WTC11 (cell line): ENCODE results near the gene COL4A2. TPM values are rescaled to one million over a fixed set of nuclear protein-coding genes. Genes with fewer than 3 reads are reported as not detected.

Source experiments
- ATAC-seq: fragments of 200-7000 bp; cut with Tn5 transposase; 2 replicates; pipeline ENCODE4 v1.10.0; 2021; ENCODE audit warnings: mild to moderate bottlenecking, moderate library complexity
- CTCF ChIA-PET: fragments of 300-600 bp; sonication (Branson Sonifier 250); formaldehyde crosslinking; loops from one replicate; lab custom pipeline; 2021; ENCODE audit warnings: antibody characterized with exemption; lab: Charles Lee
- POLR2A ChIA-PET: fragments of 350-600 bp; sonication (Branson Sonifier 250); formaldehyde crosslinking; loops from one replicate; lab custom pipeline; 2021; ENCODE audit warnings: antibody characterized with exemption; lab: Charles Lee
- DNase-seq: peaks from one replicate; pipeline ENCODE4 v3.0.0; 2021; ENCODE audit warnings: low spot score
- H3K27ac Mint-ChIP-seq: 2 replicates; pipeline ENCODE4 v1.8.0; 2021; ENCODE audit warnings: mixed read lengths
- H3K27me3 Mint-ChIP-seq: 2 replicates; pipeline ENCODE4 v1.8.0; 2021; ENCODE audit warnings: low read depth, mild to moderate bottlenecking, moderate library complexity, mixed read lengths
- H3K36me3 Mint-ChIP-seq: 2 replicates; pipeline ENCODE4 v1.8.0; 2021; ENCODE audit warnings: mixed read lengths
- H3K4me1 Mint-ChIP-seq: 2 replicates; pipeline ENCODE4 v1.8.0; 2022; ENCODE audit warnings: mixed read lengths
- H3K4me3 Mint-ChIP-seq: 2 replicates; pipeline ENCODE4 v1.8.0; 2021; ENCODE audit warnings: mild to moderate bottlenecking, moderate library complexity, mixed read lengths
- H3K9me3 Mint-ChIP-seq: 2 replicates; pipeline ENCODE4 v1.8.0; 2021; ENCODE audit warnings: mixed read lengths
- FOXJ3 ChIP-seq: sonication (generic); formaldehyde crosslinking; IDR thresholded peaks from 2 replicates; pipeline ENCODE4 v1.9.0; 2021; ENCODE audit warnings: missing genetic modification reagents, mild to moderate bottlenecking, borderline replicate concordance
- FOXP1 ChIP-seq: sonication (generic); formaldehyde crosslinking; IDR thresholded peaks from 2 replicates; pipeline ENCODE4 v1.8.0; 2022; ENCODE audit warnings: missing genetic modification reagents, mild to moderate bottlenecking, moderate library complexity, borderline replicate concordance
- IRF2 ChIP-seq: sonication (generic); formaldehyde crosslinking; IDR thresholded peaks from 2 replicates; pipeline ENCODE4 v1.8.0; 2022; ENCODE audit warnings: low read depth, missing genetic modification reagents, borderline replicate concordance
- KAT7 ChIP-seq: sonication (generic); formaldehyde crosslinking; IDR thresholded peaks from 2 replicates; pipeline ENCODE4 v1.8.1; 2023; ENCODE audit warnings: missing genetic modification reagents, mild to moderate bottlenecking, borderline replicate concordance
- MAX ChIP-seq: sonication (generic); formaldehyde crosslinking; IDR thresholded peaks from 2 replicates; pipeline ENCODE4 v1.8.0; 2022; ENCODE audit warnings: mild to moderate bottlenecking, missing genetic modification reagents
- NR2C2 ChIP-seq: sonication (generic); formaldehyde crosslinking; IDR thresholded peaks from 2 replicates; pipeline ENCODE4 v1.8.0; 2022; ENCODE audit warnings: mild to moderate bottlenecking, missing genetic modification reagents
- SP1 ChIP-seq: sonication (generic); formaldehyde crosslinking; conservative IDR thresholded peaks from 2 replicates; pipeline ENCODE4 v1.8.1; 2022; ENCODE audit warnings: missing genetic modification reagents
- TP53 ChIP-seq: sonication (generic); formaldehyde crosslinking; IDR thresholded peaks from 2 replicates; pipeline ENCODE4 v1.8.1; 2023; ENCODE audit warnings: mild to moderate bottlenecking, missing genetic modification reagents
- ZBTB21 ChIP-seq: sonication (generic); formaldehyde crosslinking; IDR thresholded peaks from 2 replicates; pipeline ENCODE4 v1.8.1; 2023; ENCODE audit warnings: mild to moderate bottlenecking, missing genetic modification reagents, borderline replicate concordance
- ZNF121 ChIP-seq: sonication (generic); formaldehyde crosslinking; IDR thresholded peaks from 2 replicates; pipeline ENCODE4 v1.8.0; 2023; ENCODE audit warnings: missing genetic modification reagents
- ZNF263 ChIP-seq: sonication (generic); formaldehyde crosslinking; IDR thresholded peaks from 2 replicates; pipeline ENCODE4 v1.8.1; 2022; ENCODE audit warnings: low read depth, mild to moderate bottlenecking, moderate library complexity, missing genetic modification reagents
- total RNA-seq: library from RNA; stranded (reverse); gene quantifications from 3 replicates; pipeline ENCODE4 v1.2.3, GENCODE V29; 2021
- TF ChIP-seq, protein P1 (sequence below): sonication (generic); formaldehyde crosslinking; IDR thresholded peaks from 2 replicates; pipeline ENCODE4 v1.8.0; 2023; ENCODE audit warnings: missing genetic modification reagents, mild to moderate bottlenecking, borderline replicate concordance
- TF ChIP-seq, protein P2 (sequence below): sonication (generic); formaldehyde crosslinking; IDR thresholded peaks from 2 replicates; pipeline ENCODE4 v1.8.1; 2022; ENCODE audit warnings: missing genetic modification reagents, borderline replicate concordance
- TF ChIP-seq, protein P3 (sequence below): sonication (generic); formaldehyde crosslinking; IDR thresholded peaks from 2 replicates; pipeline ENCODE4 v1.8.1; 2023; ENCODE audit warnings: mild to moderate bottlenecking, missing genetic modification reagents

Gene COL4A2
- total RNA-seq, 1 experiment from 2014 or later, result 109 TPM

GRCh38 chr13:110444226-110444653 lies 137.2 kb downstream of the COL4A2 start (continued):
- TF ChIP-seq, protein P1, sequence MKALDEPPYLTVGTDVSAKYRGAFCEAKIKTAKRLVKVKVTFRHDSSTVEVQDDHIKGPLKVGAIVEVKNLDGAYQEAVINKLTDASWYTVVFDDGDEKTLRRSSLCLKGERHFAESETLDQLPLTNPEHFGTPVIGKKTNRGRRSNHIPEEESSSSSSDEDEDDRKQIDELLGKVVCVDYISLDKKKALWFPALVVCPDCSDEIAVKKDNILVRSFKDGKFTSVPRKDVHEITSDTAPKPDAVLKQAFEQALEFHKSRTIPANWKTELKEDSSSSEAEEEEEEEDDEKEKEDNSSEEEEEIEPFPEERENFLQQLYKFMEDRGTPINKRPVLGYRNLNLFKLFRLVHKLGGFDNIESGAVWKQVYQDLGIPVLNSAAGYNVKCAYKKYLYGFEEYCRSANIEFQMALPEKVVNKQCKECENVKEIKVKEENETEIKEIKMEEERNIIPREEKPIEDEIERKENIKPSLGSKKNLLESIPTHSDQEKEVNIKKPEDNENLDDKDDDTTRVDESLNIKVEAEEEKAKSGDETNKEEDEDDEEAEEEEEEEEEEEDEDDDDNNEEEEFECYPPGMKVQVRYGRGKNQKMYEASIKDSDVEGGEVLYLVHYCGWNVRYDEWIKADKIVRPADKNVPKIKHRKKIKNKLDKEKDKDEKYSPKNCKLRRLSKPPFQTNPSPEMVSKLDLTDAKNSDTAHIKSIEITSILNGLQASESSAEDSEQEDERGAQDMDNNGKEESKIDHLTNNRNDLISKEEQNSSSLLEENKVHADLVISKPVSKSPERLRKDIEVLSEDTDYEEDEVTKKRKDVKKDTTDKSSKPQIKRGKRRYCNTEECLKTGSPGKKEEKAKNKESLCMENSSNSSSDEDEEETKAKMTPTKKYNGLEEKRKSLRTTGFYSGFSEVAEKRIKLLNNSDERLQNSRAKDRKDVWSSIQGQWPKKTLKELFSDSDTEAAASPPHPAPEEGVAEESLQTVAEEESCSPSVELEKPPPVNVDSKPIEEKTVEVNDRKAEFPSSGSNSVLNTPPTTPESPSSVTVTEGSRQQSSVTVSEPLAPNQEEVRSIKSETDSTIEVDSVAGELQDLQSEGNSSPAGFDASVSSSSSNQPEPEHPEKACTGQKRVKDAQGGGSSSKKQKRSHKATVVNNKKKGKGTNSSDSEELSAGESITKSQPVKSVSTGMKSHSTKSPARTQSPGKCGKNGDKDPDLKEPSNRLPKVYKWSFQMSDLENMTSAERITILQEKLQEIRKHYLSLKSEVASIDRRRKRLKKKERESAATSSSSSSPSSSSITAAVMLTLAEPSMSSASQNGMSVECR (CRISPR knock-in tag), result no peak
- TF ChIP-seq, all 79 proteins: peak for 0

DNA sequence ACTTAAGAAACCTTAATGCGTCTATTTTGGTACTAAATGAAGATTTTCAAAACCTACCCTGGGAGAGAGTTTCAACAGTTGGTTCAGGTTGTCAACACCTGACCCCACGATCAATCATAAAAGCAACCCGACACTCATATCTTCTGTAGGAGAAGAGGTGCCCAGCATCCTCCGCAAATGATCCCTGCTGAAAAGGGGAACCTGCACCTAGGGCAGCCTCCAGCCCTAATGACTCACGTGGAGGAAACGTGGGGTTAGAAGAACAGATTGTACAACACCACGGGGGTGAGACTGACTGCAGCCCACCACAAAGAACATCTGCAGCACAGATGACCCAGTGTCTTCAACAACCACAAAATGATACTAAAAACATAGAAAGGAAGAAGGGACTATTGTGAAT lies 138.1 kb downstream of the COL4A2 start:
- Mint-ChIP-seq H3K4me1 (peaks cover 18% of the 10 kb centered on the region), H3K9me3 (no peaks in the 10 kb centered on the region), H3K27ac (no peak overlapping the region), H3K36me3 (peaks cover 15% of the 10 kb centered on the region), H3K27me3 (no peaks in the 10 kb centered on the region), H3K4me3 (no peak overlapping the region)
- DNase-seq, result no peak
- ChIA-PET CTCF (interaction anchor here (1.0 to 2.0 kb wide), 2 partner anchors 11 to 139 kb away, joined by 4 to 16 read pairs; no protein-coding TSS in a partner anchor), POLR2A (no interaction called here)
- ATAC-seq, result no peak
- TF ChIP-seq IRF2 (no peak), SP1 (CRISPR knock-in tag) (no peak), TP53 (CRISPR knock-in tag) (no peak), FOXJ3 (no peak)
- TF ChIP-seq, protein P2, sequence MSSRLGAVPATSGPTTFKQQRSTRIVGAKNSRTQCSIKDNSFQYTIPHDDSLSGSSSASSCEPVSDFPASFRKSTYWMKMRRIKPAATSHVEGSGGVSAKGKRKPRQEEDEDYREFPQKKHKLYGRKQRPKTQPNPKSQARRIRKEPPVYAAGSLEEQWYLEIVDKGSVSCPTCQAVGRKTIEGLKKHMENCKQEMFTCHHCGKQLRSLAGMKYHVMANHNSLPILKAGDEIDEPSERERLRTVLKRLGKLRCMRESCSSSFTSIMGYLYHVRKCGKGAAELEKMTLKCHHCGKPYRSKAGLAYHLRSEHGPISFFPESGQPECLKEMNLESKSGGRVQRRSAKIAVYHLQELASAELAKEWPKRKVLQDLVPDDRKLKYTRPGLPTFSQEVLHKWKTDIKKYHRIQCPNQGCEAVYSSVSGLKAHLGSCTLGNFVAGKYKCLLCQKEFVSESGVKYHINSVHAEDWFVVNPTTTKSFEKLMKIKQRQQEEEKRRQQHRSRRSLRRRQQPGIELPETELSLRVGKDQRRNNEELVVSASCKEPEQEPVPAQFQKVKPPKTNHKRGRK (CRISPR knock-in tag), result no peak

DNA sequence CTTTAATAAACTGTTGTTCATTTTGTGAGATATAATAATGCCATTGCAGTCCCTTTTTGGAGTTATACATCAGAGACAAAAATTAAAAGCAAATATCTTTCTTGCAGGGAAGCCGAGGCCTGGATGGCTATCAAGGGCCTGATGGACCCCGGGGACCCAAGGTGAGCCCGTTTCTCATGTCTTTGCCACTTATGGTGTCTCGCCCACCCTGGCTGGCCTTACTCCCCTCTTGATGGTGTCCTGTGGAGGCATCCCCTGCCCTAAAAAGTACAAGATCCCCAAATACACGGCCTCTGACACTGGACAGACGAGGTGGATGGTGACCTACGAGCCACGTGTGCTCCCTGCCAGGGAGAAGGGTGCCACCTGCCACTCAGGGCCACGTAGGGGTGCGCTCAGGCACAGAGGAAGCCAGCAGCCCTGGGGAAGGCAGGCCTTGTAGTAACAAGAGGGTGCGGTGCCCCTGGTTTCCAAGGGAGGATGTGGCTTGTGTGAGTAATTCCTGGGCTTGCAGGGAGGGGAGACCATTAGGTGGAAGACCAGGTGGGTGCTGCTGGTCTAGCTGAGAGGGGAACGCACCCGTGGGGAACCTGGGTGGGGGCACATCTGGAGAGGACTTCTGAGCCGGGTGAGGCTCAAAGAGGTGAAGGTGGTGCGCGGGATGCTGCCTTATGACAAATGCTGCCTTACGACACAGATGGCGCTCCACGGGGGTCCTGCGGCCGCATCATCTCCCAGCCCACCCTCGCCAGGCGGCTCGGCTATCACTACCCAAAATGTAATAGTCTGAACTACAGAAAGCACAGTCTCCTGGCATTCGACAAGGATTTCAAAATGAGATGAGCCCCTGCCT lies 138.9 kb downstream of the COL4A2 start:
- Mint-ChIP-seq H3K36me3 (peaks cover 11% of the 10 kb centered on the region), H3K27ac (no peak overlapping the region)

GRCh38 chr13:110446575-110446890 lies 139.4 kb downstream of the COL4A2 start:
- Mint-ChIP-seq H3K27ac (no peak overlapping the region), H3K4me1 (peaks cover 18% of the 10 kb centered on the region), H3K27me3 (no peaks in the 10 kb centered on the region), H3K9me3 (no peaks in the 10 kb centered on the region), H3K36me3 (peaks cover 9% of the 10 kb centered on the region), H3K4me3 (no peak overlapping the region)
- ATAC-seq, result no peak
- ChIA-PET CTCF (no interaction called here), POLR2A (no interaction called here)
- TF ChIP-seq MAX (CRISPR knock-in tag), result no peak
- DNase-seq, result no peak

More for the DNA sequence above, 138.9 kb downstream of the COL4A2 start:
- DNase-seq (no peak), ATAC-seq (no peak)
- H3K4me1 Mint-ChIP-seq, result peaks cover 18% of the 10 kb centered on the region
- POLR2A ChIA-PET, result no interaction called here
- CTCF ChIA-PET, result no interaction called here
- no peak overlapping the region for H3K4me3 Mint-ChIP-seq
- no peaks in the 10 kb centered on the region for H3K27me3 Mint-ChIP-seq
- H3K9me3 Mint-ChIP-seq, result no peaks in the 10 kb centered on the region
- TF ChIP-seq, protein P3, sequence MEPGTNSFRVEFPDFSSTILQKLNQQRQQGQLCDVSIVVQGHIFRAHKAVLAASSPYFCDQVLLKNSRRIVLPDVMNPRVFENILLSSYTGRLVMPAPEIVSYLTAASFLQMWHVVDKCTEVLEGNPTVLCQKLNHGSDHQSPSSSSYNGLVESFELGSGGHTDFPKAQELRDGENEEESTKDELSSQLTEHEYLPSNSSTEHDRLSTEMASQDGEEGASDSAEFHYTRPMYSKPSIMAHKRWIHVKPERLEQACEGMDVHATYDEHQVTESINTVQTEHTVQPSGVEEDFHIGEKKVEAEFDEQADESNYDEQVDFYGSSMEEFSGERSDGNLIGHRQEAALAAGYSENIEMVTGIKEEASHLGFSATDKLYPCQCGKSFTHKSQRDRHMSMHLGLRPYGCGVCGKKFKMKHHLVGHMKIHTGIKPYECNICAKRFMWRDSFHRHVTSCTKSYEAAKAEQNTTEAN, result no peak
- TF ChIP-seq KAT7 (CRISPR knock-in tag), result no peak
- TF ChIP-seq NR2C2 (CRISPR knock-in tag), result no peak
- TF ChIP-seq ZBTB21, result no peak
- TF ChIP-seq ZNF263 (CRISPR knock-in tag), result no peak
- no peak for TF ChIP-seq FOXP1 (CRISPR knock-in tag)
- TF ChIP-seq ZNF121 (CRISPR knock-in tag), result no peak
